Smooth muscle cell of the brain vasculature (primary cell): Measurements from ENCODE around the gene SYNPO.

Source experiments
- DNase-seq: peaks from one replicate; pipeline ENCODE4 v3.0.0-alpha.2; 2012; ENCODE audit warnings: low read depth, low spot score

The SYNPO gene

DNA sequence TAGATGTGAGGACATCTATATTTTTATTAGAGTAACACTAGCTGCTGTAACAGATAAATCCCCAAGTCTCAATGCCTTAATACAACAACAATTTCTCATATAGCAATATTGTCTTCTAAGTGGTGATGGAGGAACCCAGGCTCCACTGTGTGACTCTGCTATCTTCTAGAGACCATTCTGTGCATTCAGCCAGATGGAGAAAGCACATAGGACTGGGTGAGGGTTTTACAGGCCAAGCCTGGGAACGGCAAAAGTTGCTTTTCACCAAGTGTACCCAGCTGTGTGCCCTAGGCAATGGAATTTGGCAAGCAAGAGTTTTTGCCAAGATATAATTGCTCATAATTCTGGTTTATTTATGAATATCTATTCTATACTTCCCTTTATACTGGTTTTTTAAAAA is 48.7 kb downstream of the SYNPO start:
- DNase-seq: no peak

DNA sequence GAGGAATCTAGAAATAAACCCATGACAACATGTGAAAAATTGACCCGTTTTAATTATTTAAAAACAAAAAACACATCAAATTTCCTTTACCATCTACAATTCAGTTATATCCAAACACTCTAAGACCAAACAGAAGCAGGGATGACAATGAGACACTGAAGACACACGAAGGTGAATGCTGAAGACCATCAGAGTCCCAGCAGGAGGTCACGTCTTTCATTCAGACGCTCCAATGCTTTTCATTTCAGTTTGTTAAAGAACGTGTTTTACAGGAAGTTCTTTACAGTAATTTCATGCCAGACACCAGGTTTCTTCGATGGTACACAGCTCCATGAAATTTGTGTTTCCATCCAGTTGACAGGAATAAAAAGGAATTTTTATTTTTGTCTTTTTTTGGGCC is 50.3 kb downstream of the SYNPO start:
- no peak for DNase-seq

DNA sequence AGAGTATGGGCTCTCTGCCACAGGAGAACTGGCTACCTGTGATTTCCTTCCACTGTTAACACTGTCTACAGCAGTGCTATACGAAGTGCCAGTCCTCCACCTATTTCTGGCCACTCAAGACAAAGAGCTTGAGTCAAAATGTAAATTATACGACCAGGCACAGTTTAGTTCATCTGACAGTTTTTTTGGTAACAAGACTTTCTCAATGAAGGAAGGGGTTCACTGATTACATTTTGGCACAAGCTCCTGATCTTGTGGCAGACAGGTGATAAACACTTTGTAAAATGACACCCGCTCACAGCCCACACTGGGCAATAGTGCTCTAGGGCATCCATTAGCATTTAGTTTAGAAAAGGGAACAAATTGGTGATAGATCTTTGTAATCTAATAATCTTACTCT is 51.8 kb downstream of the SYNPO start:
- no peak for DNase-seq

DNA sequence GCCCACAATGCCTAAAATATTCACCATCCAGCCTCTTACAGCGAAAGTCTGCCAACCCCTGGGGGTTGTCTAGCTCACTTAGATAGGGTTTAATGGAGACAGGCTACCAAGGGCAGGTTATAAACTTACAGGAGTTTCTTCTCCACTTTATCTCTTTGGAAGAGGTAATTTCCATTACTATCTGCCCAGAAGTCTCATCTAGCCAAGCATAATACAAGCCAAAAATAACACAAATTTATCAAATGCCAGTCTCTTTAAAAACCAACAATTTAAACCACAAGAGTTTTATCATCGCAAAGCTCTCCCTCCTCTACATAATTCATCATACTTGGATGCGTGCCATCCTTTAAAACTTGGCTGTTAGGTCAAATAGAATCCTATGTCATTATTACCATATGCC is 54.2 kb downstream of the SYNPO start:
- no peak for DNase-seq

DNA sequence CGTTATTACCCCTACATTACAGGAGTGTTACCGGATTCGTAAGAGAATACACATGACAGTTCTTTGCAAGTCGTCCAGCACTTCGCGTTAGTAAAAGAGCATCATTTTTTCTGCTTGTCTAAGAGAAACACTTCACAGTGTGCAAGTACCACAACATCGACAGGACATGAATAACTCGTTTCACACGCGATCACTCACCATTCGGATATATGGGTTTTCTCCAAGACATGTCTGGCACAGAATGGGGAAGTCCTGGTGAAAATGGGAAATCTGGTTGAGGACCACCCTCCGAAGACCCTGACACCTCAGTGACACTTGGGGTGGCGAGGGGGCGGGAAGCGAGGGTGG is 59.8 kb downstream of the SYNPO start:
- DNase-seq: no peak

DNA sequence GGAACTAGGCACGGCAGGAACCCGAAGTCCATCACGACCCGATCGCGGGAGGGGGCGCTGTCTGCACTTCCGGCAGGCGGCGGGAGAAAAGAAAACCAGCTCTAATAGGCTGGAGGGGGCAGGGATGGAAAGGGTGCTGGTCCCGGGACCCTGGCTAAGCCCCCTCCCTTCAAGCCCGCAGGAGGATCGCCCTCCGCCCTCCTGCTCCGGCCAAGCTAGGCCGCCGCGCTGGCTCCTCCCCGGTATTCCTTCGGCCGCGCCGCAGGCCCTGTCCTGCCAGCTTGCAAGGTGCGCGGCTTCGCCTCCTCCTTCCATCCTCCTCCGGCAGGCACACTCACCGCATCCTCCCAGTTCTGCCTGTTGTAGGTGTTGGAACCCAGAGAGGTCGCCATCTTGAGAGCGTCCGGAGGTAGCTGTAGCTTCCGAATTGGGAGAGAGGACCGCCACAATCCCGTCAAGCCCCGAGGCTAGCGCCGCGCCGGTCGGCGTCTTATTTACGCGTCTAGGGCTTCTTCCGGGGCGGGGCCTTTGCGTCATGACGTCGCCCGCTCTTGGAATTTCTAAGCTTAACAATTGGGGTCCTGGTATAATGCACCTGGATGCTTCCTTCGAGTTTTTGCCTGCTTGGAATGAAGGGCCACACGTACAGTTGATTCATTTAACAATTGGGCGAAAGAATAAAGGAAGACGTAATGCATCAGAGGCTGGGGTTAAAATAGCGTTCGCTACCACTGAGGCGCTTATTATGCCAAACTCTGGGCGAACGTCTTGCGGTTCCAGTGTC is 60.3 kb downstream of the SYNPO start, which contains the start of gene RBM22:
Gene RBM22, minus strand, starts transcription at position 469 of the 784 bp plus-strand sequence. Its CDS starts 77 bp downstream, at position 392.
- peak; percentile 58 for DNase-seq

DNA sequence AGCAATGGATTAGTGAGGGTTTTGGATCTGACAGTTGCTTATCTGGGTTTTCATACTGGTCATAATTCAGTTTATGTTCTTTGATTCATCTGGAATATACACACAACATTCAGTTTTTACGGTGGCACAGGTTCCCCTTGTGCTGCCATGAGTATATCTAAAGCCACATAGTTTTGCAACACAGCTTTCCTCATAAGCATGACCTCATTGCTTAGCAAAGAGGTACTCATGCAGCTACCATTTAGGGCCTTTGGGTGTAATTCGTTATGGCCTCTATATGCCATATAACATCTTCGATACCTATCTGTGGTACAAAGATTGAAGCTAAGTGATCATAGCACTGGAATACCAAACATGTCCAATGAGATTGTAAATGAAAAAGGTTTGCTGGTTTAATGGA is 63.3 kb downstream of the SYNPO start:
- no peak for DNase-seq

DNA sequence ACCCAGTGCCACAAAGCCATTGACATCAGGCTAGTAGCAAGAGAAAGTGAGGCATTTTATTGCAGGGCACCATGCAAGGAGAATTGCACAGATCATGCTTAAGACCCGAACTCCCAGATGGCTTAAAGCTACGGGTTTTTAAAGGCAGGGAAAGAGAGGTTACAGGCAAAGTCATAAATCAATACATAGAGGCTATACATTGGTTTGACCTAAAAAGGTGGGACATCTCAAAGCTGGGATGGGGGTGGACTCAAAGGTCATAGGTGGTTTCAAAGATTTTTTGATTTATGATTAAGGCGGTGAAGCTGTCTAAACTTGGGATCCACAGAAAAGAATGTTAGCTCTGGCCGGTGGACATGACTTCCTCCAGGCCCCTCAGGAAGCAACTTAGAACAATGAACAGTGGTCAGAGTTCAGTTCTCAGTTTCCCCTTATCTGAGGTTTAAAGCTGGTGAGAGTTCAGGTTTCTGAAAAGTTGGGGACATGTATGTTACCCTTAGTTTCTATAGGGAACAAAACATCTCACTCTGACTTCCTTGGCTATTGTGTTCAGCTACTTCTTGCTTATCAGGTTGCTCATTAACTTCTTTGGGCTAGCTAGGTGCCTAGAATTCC is 66.4 kb downstream of the SYNPO start:
- DNase-seq: no peak
